ENCODE measurements around the gene C1S. TPM values are rescaled to one million over a fixed set of nuclear protein-coding genes. Genes with fewer than 3 reads are reported as not detected.

Gene C1S
- polyA plus RNA-seq, 4 donors, result 51.5 to 63.3 (median 56.3) TPM

Other genes starting within 250 kb of the C1S start
- gene GPR162, start 238.9 kb upstream of the C1S start, polyA plus RNA-seq (ENCODE audit: insufficient read length in 4 of 4), result 10 to 100 TPM; 24.6 to 41.9 (median 29.4) TPM
- gene P3H3, start 232.3 kb upstream of the C1S start, polyA plus RNA-seq (ENCODE audit: insufficient read length in 4 of 4), result 10 to 100 TPM; 24.5 to 37.1 (median 29.3) TPM
- 1 to 10 TPM; 5.0 to 7.5 (median 5.5) TPM for gene GNB3, start 219.8 kb upstream of the C1S start, polyA plus RNA-seq (ENCODE audit: insufficient read length in 4 of 4)
- gene CDCA3, start 209.4 kb upstream of the C1S start, polyA plus RNA-seq (ENCODE audit: insufficient read length in 4 of 4), result 10 to 100 TPM; 25.2 to 26.9 (median 25.8) TPM
- gene USP5, start 208.6 kb upstream of the C1S start, polyA plus RNA-seq (ENCODE audit: insufficient read length in 4 of 4), result 10 to 100 TPM; 56.5 to 71.2 (median 61.1) TPM
- 100 to 1,000 TPM; 570 to 637 (median 589) TPM for gene TPI1, start 193.2 kb upstream of the C1S start, polyA plus RNA-seq (ENCODE audit: insufficient read length in 4 of 4)
- gene SPSB2, start 187.4 kb upstream of the C1S start, polyA plus RNA-seq (ENCODE audit: insufficient read length in 4 of 4), result 10 to 100 TPM; 10.1 to 15.0 (median 11.8) TPM
- 10 to 100 TPM; 15.0 to 20.1 (median 17.8) TPM for gene LRRC23, start 155.9 kb upstream of the C1S start, polyA plus RNA-seq (ENCODE audit: insufficient read length in 4 of 4)
- 10 to 100 TPM; 12.1 to 15.7 (median 13.0) TPM for gene ENO2, start 146.1 kb upstream of the C1S start, polyA plus RNA-seq (ENCODE audit: insufficient read length in 4 of 4)
- 100 to 1,000 TPM; 103 to 136 (median 119) TPM for gene ATN1, start 132.8 kb upstream of the C1S start, polyA plus RNA-seq (ENCODE audit: insufficient read length in 4 of 4)
- 10 to 100 TPM in 1 of 4 donors, 1 to 10 TPM in 1, not detected in 2; 3.8 to 10.0 TPM for gene RNU7-1, start 116.9 kb upstream of the C1S start, polyA plus RNA-seq (ENCODE audit: insufficient read length in 4 of 4)
- 100 to 1,000 TPM; 124 to 184 (median 147) TPM for gene C12orf57, start 116.7 kb upstream of the C1S start, polyA plus RNA-seq (ENCODE audit: insufficient read length in 4 of 4)
- 10 to 100 TPM; 19.1 to 22.4 (median 20.9) TPM for gene PTPN6, start 109.4 kb upstream of the C1S start, polyA plus RNA-seq (ENCODE audit: insufficient read length in 4 of 4)
- 100 to 1,000 TPM; 243 to 308 (median 261) TPM for gene PHB2, start 90.1 kb upstream of the C1S start, polyA plus RNA-seq (ENCODE audit: insufficient read length in 4 of 4)
- gene EMG1, start 89.8 kb upstream of the C1S start, polyA plus RNA-seq (ENCODE audit: insufficient read length in 4 of 4), result 10 to 100 TPM; 40.1 to 48.4 (median 46.1) TPM
- 10 to 100 TPM; 57.4 to 71.3 (median 66.8) TPM for gene LPCAT3, start 42.2 kb upstream of the C1S start, polyA plus RNA-seq (ENCODE audit: insufficient read length in 4 of 4)
- 10 to 100 TPM; 43.6 to 54.4 (median 52.2) TPM for gene C1R, start 31.7 kb downstream of the C1S start, polyA plus RNA-seq (ENCODE audit: insufficient read length in 4 of 4)
- 10 to 100 TPM; 29.4 to 33.5 (median 32.1) TPM for gene C1RL, start 48.5 kb downstream of the C1S start, polyA plus RNA-seq (ENCODE audit: insufficient read length in 4 of 4)
- 10 to 100 TPM; 46.5 to 54.0 (median 51.6) TPM for gene RBP5, start 68.2 kb downstream of the C1S start, polyA plus RNA-seq (ENCODE audit: insufficient read length in 4 of 4)
- gene CLSTN3, start 69.7 kb downstream of the C1S start, polyA plus RNA-seq (ENCODE audit: insufficient read length in 4 of 4), result 10 to 100 TPM; 80.8 to 88.7 (median 85.7) TPM
- 10 to 100 TPM; 45.0 to 53.2 (median 49.1) TPM for gene PEX5, start 129.0 kb downstream of the C1S start, polyA plus RNA-seq (ENCODE audit: insufficient read length in 4 of 4)
- under 1 TPM in 1 of 4 donors, not detected in 3; 0.04 TPM for gene ACSM4, start 243.4 kb downstream of the C1S start, polyA plus RNA-seq (ENCODE audit: insufficient read length in 4 of 4)

Measured in right renal pelvis (tissue), 4 donors.